AG04450 (cell line): ENCODE data around the gene DNAJC5. TPM values are rescaled to one million over a fixed set of nuclear protein-coding genes. Genes with fewer than 3 reads are reported as not detected.

ENCODE experiments used
- CTCF ChIA-PET: fragments of 300-600, 350-600 bp; formaldehyde crosslinking; extraction: SDS; loops from one replicate; lab custom pipeline; 2022; ENCODE audit warnings: antibody characterized with exemption, inconsistent platforms; lab: Charles Lee
- POLR2A ChIA-PET: fragments of 350-600 bp; formaldehyde crosslinking; extraction: SDS; loops from one replicate; lab custom pipeline; 2021; ENCODE audit warnings: antibody characterized with exemption, inconsistent platforms; lab: Yijun Ruan, JAX
- DNase-seq: peaks from one replicate; pipeline ENCODE4 v3.0.0-alpha.2; 2011; ENCODE audit warnings: low read depth, low spot score
- H3K27ac ChIP-seq: one replicate; pipeline ENCODE4 v1.5.1; 2012; ENCODE audit warnings: low read depth, low read length, control low read depth
- H3K27me3 ChIP-seq: one replicate; pipeline ENCODE4 v1.6.0; 2012; ENCODE audit warnings: low read length; ENCODE audit not compliant: control insufficient read depth, insufficient read depth
- H3K4me3 ChIP-seq: 2 replicates; pipeline ENCODE4 v1.5.1; 2011; ENCODE audit warnings: mild to moderate bottlenecking, low read depth, low read length, control low read depth
- H3K9me3 ChIP-seq: 2 replicates; pipeline ENCODE4 v1.5.1; 2012; ENCODE audit warnings: low read length; ENCODE audit not compliant: control insufficient read depth, insufficient read depth
- CTCF ChIP-seq: IDR thresholded peaks from 2 replicates; pipeline ENCODE4 v1.5.1; 2011; ENCODE audit warnings: low read depth, low read length, control low read depth, inconsistent platforms
- polyA plus RNA-seq: library from polyadenylated mRNA; depleted of rRNA; stranded (reverse); fragments of >200 nt; gene quantifications from 2 replicates; pipeline ENCODE4 v1.2.3, GENCODE V29; 2011

Gene DNAJC5
- polyA plus RNA-seq, 1 experiment = 36.7 TPM

- DNase-seq = no peak
- ChIA-PET POLR2A (interaction anchor here (0.8 kb wide), 1 partner anchor 112 kb away, joined by 3 read pairs; the partner anchor contains the start of gene TPD52L2), CTCF (interaction anchor here (0.6 kb wide), 1 partner anchor 186 kb away, joined by 5 read pairs; no protein-coding TSS in a partner anchor)
- H3K4me3 ChIP-seq = no peak overlapping the region
- no peaks in the 10 kb centered on the region; the same call in 1 of the 2 replicates for H3K9me3 ChIP-seq
- no peaks in the 10 kb centered on the region for H3K27me3 ChIP-seq
- no peak overlapping the region for H3K27ac ChIP-seq
- TF ChIP-seq CTCF = no peak
Measured at GRCh38 chr20:63976980-63977738, 82.2 kb downstream of the DNAJC5 start.

- TF ChIP-seq CTCF = no peak
- no peaks in the 10 kb centered on the region; the same call in 1 of the 2 replicates for H3K9me3 ChIP-seq
- peak; percentile 41 for DNase-seq
- ChIA-PET CTCF (interaction anchor here (0.6 to 0.8 kb wide), 2 partner anchors 186 to 202 kb away, joined by 3 to 5 read pairs; no protein-coding TSS in a partner anchor), POLR2A (interaction anchor here (0.8 kb wide), 1 partner anchor 113 kb away, joined by 3 read pairs; the partner anchor contains the start of gene TPD52L2)
- H3K4me3 ChIP-seq = no peak overlapping the region
- H3K27me3 ChIP-seq = no peaks in the 10 kb centered on the region
- H3K27ac ChIP-seq = peak overlapping the region; percentile 57
Measured at GRCh38 chr20:63977739-63978276, 82.9 kb downstream of the DNAJC5 start.

- DNase-seq = no peak
- peak overlapping the region; percentile 57 for H3K27ac ChIP-seq
- no peaks in the 10 kb centered on the region; the same call in 1 of the 2 replicates for H3K9me3 ChIP-seq
- POLR2A ChIA-PET = no interaction called here
- CTCF ChIA-PET = interaction anchor here (0.8 kb wide), 1 partner anchor 203 kb away, joined by 3 read pairs; no protein-coding TSS in a partner anchor
- no peak for TF ChIP-seq CTCF
- peak overlapping the region; percentile 56 for H3K4me3 ChIP-seq
- H3K27me3 ChIP-seq = no peaks in the 10 kb centered on the region
Measured at GRCh38 chr20:63978319-63979228, 83.6 kb downstream of the DNAJC5 start.

- DNase-seq = no peak
- Histone ChIP-seq H3K27ac (no peak overlapping the region), H3K4me3 (peak overlapping the region; percentile 56), H3K9me3 (no peaks in the 10 kb centered on the region; the same call in 1 of the 2 replicates), H3K27me3 (no peaks in the 10 kb centered on the region)
- CTCF ChIA-PET = interaction anchor here (1.8 kb wide), 1 partner anchor 442 kb away, joined by 7 read pairs; the partner anchor contains the start of gene PTK6
- no peak for TF ChIP-seq CTCF
- POLR2A ChIA-PET = no interaction called here
Measured at GRCh38 chr20:63979229-63979556, 84.3 kb downstream of the DNAJC5 start.
